Mesendoderm (in vitro differentiated cells): ENCODE data around the gene LAPTM5.

Source experiments
- DNase-seq: peaks from one replicate; pipeline ENCODE4 v3.0.0; 2013
- H2AK5ac ChIP-seq: 2 replicates; pipeline ENCODE4 v1.6.1; 2013; ENCODE audit warnings: low read length, inconsistent platforms
- H2BK120ac ChIP-seq: 2 replicates; pipeline ENCODE4 v1.6.1; 2013; ENCODE audit warnings: low read depth, mild to moderate bottlenecking, low read length, moderate library complexity, mixed read lengths
- H2BK15ac ChIP-seq: replicated peaks from 2 replicates; pipeline ENCODE4 v1.6.1; 2013; ENCODE audit warnings: low read depth, mild to moderate bottlenecking, moderate library complexity
- H2BK5ac ChIP-seq: 2 replicates; pipeline ENCODE4 v1.6.1; 2013; ENCODE audit warnings: low read length, inconsistent platforms
- H3K18ac ChIP-seq: 2 replicates; pipeline ENCODE4 v1.6.1; 2013; ENCODE audit warnings: mild to moderate bottlenecking, low read length, mixed read lengths
- H3K23ac ChIP-seq: one replicate; pipeline ENCODE4 v1.6.1; 2013; ENCODE audit warnings: low read length
- H3K27ac ChIP-seq: 2 replicates; pipeline ENCODE4 v1.5.1; 2013; ENCODE audit warnings: low read depth, mild to moderate bottlenecking, inconsistent platforms, low read length, moderate library complexity
- H3K27me3 ChIP-seq: 2 replicates; pipeline ENCODE4 v1.6.1; 2013; ENCODE audit warnings: low read length, control low read depth, mild to moderate bottlenecking, inconsistent platforms; ENCODE audit not compliant: insufficient read depth, poor library complexity
- H3K36me3 ChIP-seq: 2 replicates; pipeline ENCODE4 v1.6.1; 2013; ENCODE audit warnings: low read length, inconsistent platforms; ENCODE audit not compliant: control insufficient read depth, insufficient read depth
- H3K4ac ChIP-seq: one replicate; pipeline ENCODE4 v1.6.1; 2013; ENCODE audit warnings: low read depth, mild to moderate bottlenecking, low read length, moderate library complexity
- H3K4me1 ChIP-seq: 2 replicates; pipeline ENCODE4 v1.6.1; 2013; ENCODE audit warnings: low read depth, low read length, inconsistent platforms; ENCODE audit not compliant: control insufficient read depth
- H3K4me2 ChIP-seq: 2 replicates; pipeline ENCODE4 v1.6.1; 2013; ENCODE audit warnings: low read length
- H3K4me3 ChIP-seq: 2 replicates; pipeline ENCODE4 v1.5.1; 2013; ENCODE audit warnings: mild to moderate bottlenecking, low read length
- H3K56ac ChIP-seq: one replicate; pipeline ENCODE4 v1.6.1; 2013; ENCODE audit warnings: low read length
- H3K79me1 ChIP-seq: 2 replicates; pipeline ENCODE4 v1.6.1; 2013; ENCODE audit warnings: low read length, inconsistent platforms
- H3K79me2 ChIP-seq: 2 replicates; pipeline ENCODE4 v1.6.1; 2013; ENCODE audit warnings: mild to moderate bottlenecking, low read length; ENCODE audit not compliant: control insufficient read depth, insufficient read depth
- H3K9ac ChIP-seq: 2 replicates; pipeline ENCODE4 v1.6.1; 2013; ENCODE audit warnings: low read length, inconsistent platforms
- H4K5ac ChIP-seq: one replicate; pipeline ENCODE4 v1.6.1; 2013; ENCODE audit warnings: low read length
- H4K8ac ChIP-seq: one replicate; pipeline ENCODE4 v1.6.1; 2013; ENCODE audit warnings: low read depth, mild to moderate bottlenecking, control low read depth, low read length, moderate library complexity
- WGBS: extraction: QIAGEN DNeasy Blood & Tissue Kit; methylation state at CpG from one replicate; pipeline ENCODE4 v1.1.7; 2013; ENCODE audit warnings: low lambda C conversion rate, missing lambda C conversion rate; ENCODE audit not compliant: insufficient coverage; ENCODE audit errors: extremely low coverage; 5-methylcytosine and 5-hydroxymethylcytosine counted together

LAPTM5 gene

DNA sequence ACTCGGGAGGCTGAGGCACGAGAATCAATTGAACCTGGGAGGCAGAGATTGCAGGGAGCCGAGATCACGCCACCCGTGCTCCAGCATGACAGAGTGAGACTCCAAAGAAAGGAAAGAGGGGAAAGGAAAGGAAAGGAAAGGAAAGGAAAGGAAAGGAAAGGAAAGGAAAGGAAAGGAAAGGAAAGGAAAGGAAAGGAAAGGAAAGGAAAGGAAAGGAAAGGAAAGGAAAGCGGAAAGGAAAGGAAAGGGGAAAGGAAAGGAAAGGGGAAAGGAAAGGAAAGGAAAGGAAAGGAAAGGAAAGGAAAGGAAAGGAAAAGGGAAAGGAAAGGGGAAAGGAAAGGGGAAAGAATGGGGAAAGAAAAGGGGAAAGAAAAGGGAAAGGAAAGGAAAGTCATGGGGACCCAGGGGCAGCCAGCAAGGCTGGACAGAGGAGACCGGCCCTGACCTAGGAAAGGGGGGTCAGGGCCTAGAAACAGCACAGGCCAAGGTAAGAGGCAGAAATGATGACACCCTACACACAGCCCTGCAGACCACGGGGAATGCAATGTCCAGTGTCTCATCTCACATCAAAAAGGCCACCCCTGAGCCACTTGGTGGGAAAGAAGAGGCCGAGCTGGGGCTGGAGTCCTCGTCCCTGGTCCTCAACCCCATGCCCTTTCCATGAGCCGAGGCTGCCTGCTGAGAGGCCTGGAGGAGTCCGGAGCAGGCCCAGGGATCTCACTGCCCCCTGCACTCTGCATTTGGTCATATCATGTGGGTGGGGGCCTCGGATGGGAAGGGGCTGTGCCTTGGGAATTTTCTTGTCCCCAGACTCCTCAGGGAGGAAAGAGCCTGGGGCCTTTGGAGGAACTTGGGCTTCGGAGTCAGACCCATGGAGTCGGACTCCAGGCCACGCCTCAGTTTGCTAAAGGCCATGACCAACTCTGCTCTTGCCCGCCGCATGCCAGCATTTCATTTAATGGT lies 18.8 kb upstream of the LAPTM5 start:
- Histone ChIP-seq H4K8ac (no peak overlapping the region), H3K79me2 (no peaks in the 10 kb centered on the region), H2AK5ac (no peak overlapping the region), H3K4me1 (no peaks in the 10 kb centered on the region), H2BK120ac (no peak overlapping the region), H3K18ac (no peak overlapping the region), H4K5ac (no peak overlapping the region), H3K27ac (no peak overlapping the region), H3K56ac (no peak overlapping the region), H3K9ac (no peak overlapping the region), H3K36me3 (no peaks in the 10 kb centered on the region), H3K4me2 (no peak overlapping the region), H3K79me1 (no peaks in the 10 kb centered on the region), H3K27me3 (no peaks in the 10 kb centered on the region), H2BK15ac (no peak overlapping the region), H3K4ac (no peak overlapping the region), H3K23ac (no peak overlapping the region), H3K4me3 (no peak overlapping the region), H2BK5ac (no peak overlapping the region)
- no peak for DNase-seq
- no CpG with 5 or more reads among the region's 18 CpGs for WGBS

DNA sequence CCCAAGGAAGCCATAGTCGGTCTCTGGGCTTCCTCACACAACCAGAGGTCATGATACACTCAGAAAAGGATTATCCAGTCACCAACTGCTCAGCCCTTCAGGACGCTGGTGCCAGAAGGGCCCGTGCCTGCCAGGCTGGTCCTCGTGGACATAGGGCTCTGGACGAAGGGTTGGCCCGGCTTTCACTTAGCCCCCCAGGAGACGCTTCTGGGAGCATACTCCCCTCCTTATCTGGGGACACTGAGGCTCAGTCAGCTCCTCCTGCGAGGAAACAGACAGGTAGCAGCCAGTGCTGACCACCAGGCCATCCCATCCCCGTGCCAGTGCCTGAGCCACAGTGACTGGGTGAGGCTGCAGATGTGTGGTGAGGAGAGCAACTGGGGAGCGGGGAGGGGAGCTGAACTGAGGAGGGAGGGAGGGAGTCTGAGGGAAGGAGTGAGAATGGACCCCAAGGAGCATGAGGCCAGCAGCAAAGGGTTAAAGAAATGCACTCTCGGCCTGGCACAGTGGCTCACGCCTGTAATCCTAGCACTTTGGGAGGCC lies 17.9 kb upstream of the LAPTM5 start:
- no peak overlapping the region for H3K4me3 ChIP-seq
- no peak for DNase-seq
- H2BK5ac ChIP-seq: no peak overlapping the region
- H2AK5ac ChIP-seq: no peak overlapping the region
- H3K36me3 ChIP-seq: no peaks in the 10 kb centered on the region
- no peak overlapping the region for H3K56ac ChIP-seq
- no peak overlapping the region for H3K18ac ChIP-seq
- H3K79me1 ChIP-seq: no peaks in the 10 kb centered on the region
- no peak overlapping the region for H3K9ac ChIP-seq
- H2BK15ac ChIP-seq: no peak overlapping the region
- no peak overlapping the region for H3K27ac ChIP-seq
- H4K5ac ChIP-seq: no peak overlapping the region
- no peaks in the 10 kb centered on the region for H3K79me2 ChIP-seq
- H4K8ac ChIP-seq: no peak overlapping the region
- no CpG with 5 or more reads among the region's 12 CpGs for WGBS
- no peak overlapping the region for H3K4me2 ChIP-seq
- H3K4me1 ChIP-seq: no peaks in the 10 kb centered on the region
- no peaks in the 10 kb centered on the region for H3K27me3 ChIP-seq
- H3K23ac ChIP-seq: no peak overlapping the region
- H3K4ac ChIP-seq: no peak overlapping the region
- H2BK120ac ChIP-seq: no peak overlapping the region

DNA sequence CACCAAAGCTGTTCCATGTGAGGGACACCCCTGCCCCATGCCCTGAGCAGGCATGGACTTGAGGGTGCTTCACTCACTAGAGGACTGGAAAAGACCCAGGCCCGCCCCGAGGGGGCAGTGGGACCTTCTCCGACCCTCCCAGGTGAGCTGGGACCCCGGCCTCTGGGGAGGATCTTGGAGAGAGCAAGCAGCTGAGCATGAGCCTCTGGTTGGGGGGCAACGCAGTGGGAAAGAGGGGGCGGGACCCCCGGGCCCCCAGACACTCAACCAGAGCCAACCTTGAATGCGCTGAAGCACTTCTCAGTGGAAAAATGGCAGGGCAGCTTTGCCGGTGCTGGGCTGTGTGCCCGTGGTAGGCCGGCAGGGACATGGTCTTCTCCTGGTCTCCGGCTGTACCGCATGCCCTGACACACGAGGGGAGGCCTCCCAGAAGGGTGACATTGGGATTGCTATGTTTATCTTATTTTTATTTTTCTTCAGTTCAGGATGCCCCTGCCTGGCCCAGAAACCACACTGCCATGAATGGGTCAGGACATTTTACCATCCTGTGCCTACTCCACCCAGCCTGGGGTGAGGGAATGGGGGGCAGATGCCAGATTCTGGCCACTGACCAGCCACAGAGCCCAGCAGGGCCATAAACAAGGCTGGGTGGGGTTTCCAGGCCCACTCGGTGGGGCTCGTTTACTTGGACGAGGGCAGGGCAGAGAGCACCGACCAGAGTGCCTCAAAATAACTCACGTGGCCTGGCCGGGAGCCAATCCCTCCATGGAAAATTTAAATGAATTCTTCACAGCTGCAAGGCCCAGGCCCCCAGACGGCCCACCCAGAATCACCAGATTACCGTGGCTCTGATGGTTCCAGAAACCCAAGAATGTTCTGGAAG lies 17.2 kb upstream of the LAPTM5 start:
- WGBS: no CpG with 5 or more reads among the region's 22 CpGs
- Histone ChIP-seq H3K79me2 (no peaks in the 10 kb centered on the region), H3K79me1 (no peaks in the 10 kb centered on the region), H2BK120ac (no peak overlapping the region), H4K8ac (no peak overlapping the region), H3K27ac (no peak overlapping the region), H3K9ac (no peak overlapping the region), H2BK5ac (no peak overlapping the region), H3K18ac (no peak overlapping the region), H4K5ac (no peak overlapping the region), H3K4me1 (no peaks in the 10 kb centered on the region), H3K56ac (no peak overlapping the region), H3K4me2 (no peak overlapping the region), H3K36me3 (no peaks in the 10 kb centered on the region), H3K27me3 (no peaks in the 10 kb centered on the region), H2AK5ac (no peak overlapping the region), H3K4me3 (no peak overlapping the region), H2BK15ac (no peak overlapping the region), H3K23ac (no peak overlapping the region), H3K4ac (no peak overlapping the region)
- no peak for DNase-seq

DNA sequence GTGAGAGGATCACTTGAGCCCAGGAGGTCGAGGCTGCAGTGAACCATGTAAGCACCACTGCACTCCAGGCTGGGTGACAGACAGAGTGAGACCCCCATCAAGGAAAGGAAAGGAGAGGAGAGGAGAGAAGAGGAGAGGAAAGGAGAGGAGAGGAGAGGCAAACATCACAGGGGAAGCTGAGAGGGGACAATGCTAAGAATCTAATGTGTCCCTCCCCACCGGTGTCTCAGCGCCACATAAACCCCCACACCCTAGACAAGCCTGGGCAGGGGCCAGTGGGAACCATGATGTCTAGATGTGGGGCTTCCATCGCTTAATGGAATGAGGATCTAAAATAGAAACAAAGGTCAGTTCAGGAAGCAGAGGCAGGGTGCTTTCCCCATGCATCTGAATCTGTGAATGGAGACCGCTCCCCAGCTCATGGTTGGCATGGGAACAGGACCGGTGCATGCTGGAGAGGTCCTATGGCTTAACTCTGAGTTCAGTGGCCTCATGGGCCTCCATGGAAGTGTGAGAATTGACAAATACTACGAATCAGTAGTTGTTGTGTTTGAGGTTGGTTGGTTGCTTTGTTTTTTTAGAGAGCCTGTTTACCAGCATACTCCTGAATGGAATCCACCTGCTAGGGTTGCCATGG lies 16.3 kb upstream of the LAPTM5 start:
- Histone ChIP-seq H3K18ac (no peak overlapping the region), H3K4me3 (no peak overlapping the region), H2AK5ac (no peak overlapping the region), H4K5ac (no peak overlapping the region), H3K4me2 (no peak overlapping the region), H3K27me3 (no peaks in the 10 kb centered on the region), H3K79me1 (no peaks in the 10 kb centered on the region), H3K56ac (no peak overlapping the region), H3K23ac (no peak overlapping the region), H3K4me1 (no peaks in the 10 kb centered on the region), H3K79me2 (no peaks in the 10 kb centered on the region), H2BK120ac (no peak overlapping the region), H3K36me3 (no peaks in the 10 kb centered on the region), H3K27ac (no peak overlapping the region), H3K9ac (no peak overlapping the region), H2BK15ac (no peak overlapping the region), H4K8ac (no peak overlapping the region), H3K4ac (no peak overlapping the region), H2BK5ac (no peak overlapping the region)
- whole genome bisulfite sequencing: no CpG with 5 or more reads among the region's 7 CpGs
- DNase-seq: no peak

DNA sequence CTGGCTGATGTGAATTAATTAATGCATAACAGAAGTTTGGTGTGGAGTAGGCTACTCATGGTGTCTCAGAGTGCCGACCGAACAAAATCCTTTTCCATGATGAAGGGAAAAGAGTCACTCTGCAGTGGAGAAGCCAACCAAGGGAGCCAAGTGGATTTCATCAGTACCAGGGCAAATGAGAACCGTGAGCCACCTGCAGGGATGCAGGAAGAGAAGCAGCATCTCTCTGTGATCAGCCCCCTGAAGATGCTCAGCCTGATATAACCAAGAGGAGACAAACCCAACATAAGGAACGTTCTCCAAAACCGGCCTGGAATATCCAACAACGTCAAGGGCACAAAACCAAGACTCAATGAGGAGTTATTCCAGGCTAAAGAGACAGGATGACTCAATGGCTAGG lies 13.4 kb upstream of the LAPTM5 start:
- no peaks in the 10 kb centered on the region for H3K79me2 ChIP-seq
- no peaks in the 10 kb centered on the region for H3K79me1 ChIP-seq
- H2BK15ac ChIP-seq: no peak overlapping the region
- H2BK120ac ChIP-seq: no peak overlapping the region
- no CpG with 5 or more reads among the region's 6 CpGs for WGBS
- H3K4me1 ChIP-seq: no peaks in the 10 kb centered on the region
- no peak overlapping the region for H3K9ac ChIP-seq
- DNase-seq: no peak
- no peak overlapping the region for H3K4me2 ChIP-seq
- H3K4ac ChIP-seq: no peak overlapping the region
- no peak overlapping the region for H3K27ac ChIP-seq
- no peak overlapping the region for H3K4me3 ChIP-seq
- no peak overlapping the region for H4K5ac ChIP-seq
- H2BK5ac ChIP-seq: no peak overlapping the region
- H4K8ac ChIP-seq: no peak overlapping the region
- H3K27me3 ChIP-seq: no peaks in the 10 kb centered on the region
- no peak overlapping the region for H2AK5ac ChIP-seq
- no peak overlapping the region for H3K23ac ChIP-seq
- no peak overlapping the region for H3K56ac ChIP-seq
- no peak overlapping the region for H3K18ac ChIP-seq
- H3K36me3 ChIP-seq: no peaks in the 10 kb centered on the region
